ENCODE data around the gene BMS1. TPM values are rescaled to one million over a fixed set of nuclear protein-coding genes. Genes with fewer than 3 reads are reported as not detected.

Gene BMS1
- total RNA-seq, 1 experiment from 2014 or later = 35.9 TPM

GRCh38 chr10:42830237-42830636 is 47.6 kb downstream of the BMS1 start:
- CTCF ChIA-PET = no interaction called here
- Histone ChIP-seq H3K4me3 (ENCODE audit: low read depth, low read length, poor library complexity, severe bottlenecking) (no peak overlapping the region), H3K36me3 (ENCODE audit: insufficient read depth, low read length, poor library complexity, severe bottlenecking) (peaks cover 22% of the 10 kb centered on the region), H3K27me3 (replicated peaks; ENCODE audit: insufficient read depth, low read depth, low read length, poor library complexity) (no peaks in the 10 kb centered on the region), H3K9me3 (ENCODE audit: low read depth, low read length, poor library complexity, severe bottlenecking) (no peaks in the 10 kb centered on the region), H3K4me1 (ENCODE audit: insufficient read depth, low read length, poor library complexity, severe bottlenecking) (no peaks in the 10 kb centered on the region), H3K27ac (ENCODE audit: low read depth, low read length, poor library complexity, severe bottlenecking) (no peak overlapping the region)
- no peak for DNase-seq (ENCODE audit: low spot score)
- no TSS peak for BruUV-seq (replicated peaks)
- no peak for TF ChIP-seq EZH2 (IDR thresholded peaks at IDR 0.05; ENCODE audit: borderline replicate concordance, low read depth, low read length, poor library complexity, severe bottlenecking)
- TF ChIP-seq CTCF (conservative IDR thresholded peaks at IDR 0.05; ENCODE audit: low read depth, low read length) = no peak
- intact Hi-C loops (cut with micrococcal nuclease; ENCODE audit: unreplicated experiment) = no loop called here
- POLR2A ChIA-PET (ENCODE audit: low non-redundant PET) = no interaction called here

- Histone ChIP-seq H3K27ac (ENCODE audit: low read depth, low read length, poor library complexity, severe bottlenecking) (no peak overlapping the region), H3K27me3 (replicated peaks; ENCODE audit: insufficient read depth, low read depth, low read length, poor library complexity) (no peaks in the 10 kb centered on the region), H3K4me1 (ENCODE audit: insufficient read depth, low read length, poor library complexity, severe bottlenecking) (no peaks in the 10 kb centered on the region), H3K4me3 (ENCODE audit: low read depth, low read length, poor library complexity, severe bottlenecking) (no peak overlapping the region), H3K9me3 (ENCODE audit: low read depth, low read length, poor library complexity, severe bottlenecking) (no peaks in the 10 kb centered on the region), H3K36me3 (ENCODE audit: insufficient read depth, low read length, poor library complexity, severe bottlenecking) (peaks cover 5% of the 10 kb centered on the region)
- ChIA-PET CTCF (no interaction called here), POLR2A (ENCODE audit: low non-redundant PET) (interaction anchor here (0.6 kb wide), 1 partner anchor 550 kb away, joined by 3 read pairs; no protein-coding TSS in a partner anchor)
- no TSS peak for BruUV-seq (replicated peaks)
- no peak for DNase-seq (ENCODE audit: low spot score)
- intact Hi-C loops (cut with micrococcal nuclease; ENCODE audit: unreplicated experiment) = no loop called here
- TF ChIP-seq EZH2 (IDR thresholded peaks at IDR 0.05; ENCODE audit: borderline replicate concordance, low read depth, low read length, poor library complexity, severe bottlenecking) = no peak
- no peak for TF ChIP-seq CTCF (conservative IDR thresholded peaks at IDR 0.05; ENCODE audit: low read depth, low read length)
These were observed 53.5 kb downstream of the BMS1 start for GRCh38 chr10:42836096-42836495.

- H3K9me3 ChIP-seq (ENCODE audit: low read depth, low read length, poor library complexity, severe bottlenecking) = no peaks in the 10 kb centered on the region
- no peaks in the 10 kb centered on the region for H3K4me1 ChIP-seq (ENCODE audit: insufficient read depth, low read length, poor library complexity, severe bottlenecking)
- CTCF ChIA-PET = no interaction called here
- DNase-seq (ENCODE audit: low spot score) = peak; percentile 24
- H3K27ac ChIP-seq (ENCODE audit: low read depth, low read length, poor library complexity, severe bottlenecking) = no peak overlapping the region
- BruUV-seq (replicated peaks) = no TSS peak
- TF ChIP-seq CTCF (conservative IDR thresholded peaks at IDR 0.05; ENCODE audit: low read depth, low read length) (no peak; the same call in 1 of the 2 replicates), EZH2 (IDR thresholded peaks at IDR 0.05; ENCODE audit: borderline replicate concordance, low read depth, low read length, poor library complexity, severe bottlenecking) (no peak)
- intact Hi-C loops (cut with micrococcal nuclease; ENCODE audit: unreplicated experiment) = no loop called here
- H3K36me3 ChIP-seq (ENCODE audit: insufficient read depth, low read length, poor library complexity, severe bottlenecking) = peaks cover under 1% of the 10 kb centered on the region
- H3K27me3 ChIP-seq (replicated peaks; ENCODE audit: insufficient read depth, low read depth, low read length, poor library complexity) = no peaks in the 10 kb centered on the region
- H3K4me3 ChIP-seq (ENCODE audit: low read depth, low read length, poor library complexity, severe bottlenecking) = peak overlapping the region; percentile 43
- POLR2A ChIA-PET (ENCODE audit: low non-redundant PET) = interaction anchor here (0.6 to 0.7 kb wide), 2 partner anchors 20 to 549 kb away, joined by 3 read pairs; no protein-coding TSS in a partner anchor
These were observed 54.3 kb downstream of the BMS1 start for GRCh38 chr10:42836771-42837468.
